Globus pallidus (tissue), 1 donor: ENCODE results near the gene MICAL3.
"Not testable (repeated sequence)": the region's sequence is repeated elsewhere in the genome, so short reads cannot be mapped to it uniquely, and the experiment has no call there.

ENCODE experiments used
- DNase-seq: peaks from one replicate; pipeline ENCODE4 v3.0.0-alpha.2; 2015; ENCODE audit warnings: low spot score

Gene MICAL3, protein sequence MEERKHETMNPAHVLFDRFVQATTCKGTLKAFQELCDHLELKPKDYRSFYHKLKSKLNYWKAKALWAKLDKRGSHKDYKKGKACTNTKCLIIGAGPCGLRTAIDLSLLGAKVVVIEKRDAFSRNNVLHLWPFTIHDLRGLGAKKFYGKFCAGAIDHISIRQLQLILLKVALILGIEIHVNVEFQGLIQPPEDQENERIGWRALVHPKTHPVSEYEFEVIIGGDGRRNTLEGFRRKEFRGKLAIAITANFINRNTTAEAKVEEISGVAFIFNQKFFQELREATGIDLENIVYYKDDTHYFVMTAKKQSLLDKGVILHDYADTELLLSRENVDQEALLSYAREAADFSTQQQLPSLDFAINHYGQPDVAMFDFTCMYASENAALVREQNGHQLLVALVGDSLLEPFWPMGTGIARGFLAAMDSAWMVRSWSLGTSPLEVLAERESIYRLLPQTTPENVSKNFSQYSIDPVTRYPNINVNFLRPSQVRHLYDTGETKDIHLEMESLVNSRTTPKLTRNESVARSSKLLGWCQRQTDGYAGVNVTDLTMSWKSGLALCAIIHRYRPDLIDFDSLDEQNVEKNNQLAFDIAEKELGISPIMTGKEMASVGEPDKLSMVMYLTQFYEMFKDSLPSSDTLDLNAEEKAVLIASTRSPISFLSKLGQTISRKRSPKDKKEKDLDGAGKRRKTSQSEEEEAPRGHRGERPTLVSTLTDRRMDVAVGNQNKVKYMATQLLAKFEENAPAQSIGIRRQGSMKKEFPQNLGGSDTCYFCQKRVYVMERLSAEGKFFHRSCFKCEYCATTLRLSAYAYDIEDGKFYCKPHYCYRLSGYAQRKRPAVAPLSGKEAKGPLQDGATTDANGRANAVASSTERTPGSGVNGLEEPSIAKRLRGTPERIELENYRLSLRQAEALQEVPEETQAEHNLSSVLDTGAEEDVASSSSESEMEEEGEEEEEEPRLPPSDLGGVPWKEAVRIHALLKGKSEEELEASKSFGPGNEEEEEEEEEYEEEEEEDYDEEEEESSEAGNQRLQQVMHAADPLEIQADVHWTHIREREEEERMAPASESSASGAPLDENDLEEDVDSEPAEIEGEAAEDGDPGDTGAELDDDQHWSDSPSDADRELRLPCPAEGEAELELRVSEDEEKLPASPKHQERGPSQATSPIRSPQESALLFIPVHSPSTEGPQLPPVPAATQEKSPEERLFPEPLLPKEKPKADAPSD (N-terminal part only)

DNA sequence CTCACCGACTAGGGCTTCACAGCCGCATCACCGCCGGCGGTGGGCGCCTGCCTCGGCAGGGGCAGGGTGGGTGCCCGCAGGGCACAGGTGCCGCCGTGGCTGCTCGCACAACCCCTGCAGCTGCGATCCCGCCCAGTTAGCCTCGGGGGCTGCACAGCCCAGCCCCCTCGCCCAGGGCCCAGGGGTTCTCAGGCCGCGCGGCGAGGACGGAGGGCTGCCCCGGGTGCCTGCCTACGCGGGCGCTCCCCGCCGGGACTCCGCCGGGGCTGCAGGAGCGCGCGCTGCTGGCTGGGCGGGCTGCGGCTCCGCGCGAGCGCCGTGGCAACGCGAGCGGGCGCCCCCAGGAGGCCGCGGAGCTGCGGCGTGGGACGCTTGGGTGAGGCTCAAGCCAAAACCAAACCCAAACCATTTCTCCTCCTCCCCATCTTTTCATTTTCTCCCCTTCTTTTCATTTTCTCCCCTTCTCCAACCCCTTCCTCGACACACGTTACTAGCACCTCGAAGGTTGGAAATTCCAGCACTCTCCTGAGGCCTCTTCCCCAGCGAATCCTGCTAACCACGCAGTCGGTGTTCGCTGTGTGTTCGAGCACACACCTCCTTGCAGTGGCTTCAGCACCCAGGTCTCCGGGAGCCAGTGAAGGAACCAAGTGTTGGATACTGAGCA, at the start of gene MICAL3:
Gene MICAL3 (minus strand): TSS at position 286 of the 664 bp plus-strand sequence. CDS start 117,749 bp downstream, outside the sequence.
- DNase-seq = peak; percentile 79

DNA sequence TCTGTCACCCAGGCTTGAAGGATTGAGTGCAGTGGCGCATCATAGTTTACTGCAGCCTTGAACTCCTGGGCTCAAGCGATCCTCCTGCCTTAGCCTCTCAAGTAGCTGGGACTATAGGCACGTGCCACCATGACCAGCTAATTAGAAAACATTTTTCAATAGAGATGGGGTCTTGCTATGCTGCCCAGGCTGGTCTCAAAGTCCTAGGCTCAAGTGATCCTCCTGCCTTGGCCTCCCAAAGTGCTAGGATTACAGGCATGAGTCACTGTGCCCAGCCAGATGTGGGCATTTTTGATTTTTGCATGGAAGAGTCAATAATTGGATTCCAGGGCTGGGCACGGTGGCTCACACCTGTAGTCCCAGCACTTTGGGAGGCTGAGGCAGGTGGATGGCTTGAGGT, 49.6 kb upstream of the MICAL3 start:
- DNase-seq = not testable (repeated sequence)

DNA sequence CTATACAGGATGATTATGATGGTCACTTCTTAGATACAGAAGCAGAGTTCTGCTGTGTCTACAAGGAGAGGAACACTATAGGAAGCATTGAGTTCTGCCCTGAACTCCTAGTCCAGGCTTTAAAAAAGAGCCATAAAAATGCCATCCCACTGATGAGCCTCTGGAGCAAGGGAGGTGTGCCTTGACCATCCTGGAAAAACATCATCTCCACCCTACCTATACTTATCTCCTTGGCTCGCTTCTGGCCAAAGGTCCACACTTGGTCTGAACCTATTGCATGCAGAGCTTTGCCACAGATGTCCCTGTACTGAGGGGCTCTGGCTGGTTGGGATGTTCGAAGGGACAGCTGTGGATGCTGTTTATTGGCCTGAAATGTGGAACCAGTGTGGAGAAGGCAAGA, 49.1 kb upstream of the MICAL3 start:
- DNase-seq = no peak

DNA sequence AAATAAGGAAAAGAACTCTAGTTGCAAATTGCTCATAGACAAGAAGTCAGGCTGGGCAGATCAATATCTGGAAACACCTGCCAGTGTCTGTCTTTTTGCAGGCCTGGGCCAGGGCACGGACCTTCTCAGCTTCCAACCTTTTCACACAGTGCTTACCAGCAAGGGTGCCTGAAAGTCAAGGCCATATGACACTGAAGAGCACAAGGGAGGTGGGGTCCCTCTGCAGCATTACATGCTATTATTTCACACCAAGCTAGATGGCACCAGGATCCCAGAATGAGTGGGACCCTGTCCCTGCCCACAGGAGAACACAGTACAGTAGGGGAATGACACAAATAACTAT, 47.6 kb upstream of the MICAL3 start:
- no peak for DNase-seq

DNA sequence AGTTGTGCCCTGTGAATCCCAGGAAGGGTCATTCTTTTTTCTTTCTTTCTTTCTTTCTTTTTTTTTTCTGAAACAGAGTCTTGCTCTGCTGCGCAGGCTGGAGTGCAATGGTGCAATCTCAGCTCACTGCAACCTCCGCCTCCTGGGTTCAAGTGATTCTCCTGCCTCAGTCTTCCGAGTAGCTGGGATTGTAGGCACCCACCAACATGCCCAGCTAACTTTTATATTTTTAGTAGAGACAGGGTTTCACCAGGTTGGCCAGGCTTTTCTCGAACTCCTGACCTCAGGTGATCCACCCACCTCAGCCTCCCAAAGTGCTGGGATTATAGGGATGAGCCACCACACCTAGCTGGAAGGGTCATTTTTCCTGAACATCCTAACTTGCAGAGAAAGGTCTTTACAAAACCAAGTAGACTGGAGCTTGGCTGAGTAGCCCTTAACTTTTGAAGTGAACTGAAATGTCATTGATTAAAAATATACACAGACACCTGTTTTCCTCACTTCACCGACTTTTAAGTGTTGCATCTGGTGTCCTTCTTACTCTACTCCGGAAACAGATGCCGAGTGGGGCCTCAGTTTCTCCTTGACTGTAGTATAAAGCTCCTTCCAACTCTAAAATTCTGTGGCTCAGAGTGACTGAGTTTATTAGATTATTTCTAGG, 47.1 kb upstream of the MICAL3 start:
- DNase-seq = not testable (repeated sequence)

DNA sequence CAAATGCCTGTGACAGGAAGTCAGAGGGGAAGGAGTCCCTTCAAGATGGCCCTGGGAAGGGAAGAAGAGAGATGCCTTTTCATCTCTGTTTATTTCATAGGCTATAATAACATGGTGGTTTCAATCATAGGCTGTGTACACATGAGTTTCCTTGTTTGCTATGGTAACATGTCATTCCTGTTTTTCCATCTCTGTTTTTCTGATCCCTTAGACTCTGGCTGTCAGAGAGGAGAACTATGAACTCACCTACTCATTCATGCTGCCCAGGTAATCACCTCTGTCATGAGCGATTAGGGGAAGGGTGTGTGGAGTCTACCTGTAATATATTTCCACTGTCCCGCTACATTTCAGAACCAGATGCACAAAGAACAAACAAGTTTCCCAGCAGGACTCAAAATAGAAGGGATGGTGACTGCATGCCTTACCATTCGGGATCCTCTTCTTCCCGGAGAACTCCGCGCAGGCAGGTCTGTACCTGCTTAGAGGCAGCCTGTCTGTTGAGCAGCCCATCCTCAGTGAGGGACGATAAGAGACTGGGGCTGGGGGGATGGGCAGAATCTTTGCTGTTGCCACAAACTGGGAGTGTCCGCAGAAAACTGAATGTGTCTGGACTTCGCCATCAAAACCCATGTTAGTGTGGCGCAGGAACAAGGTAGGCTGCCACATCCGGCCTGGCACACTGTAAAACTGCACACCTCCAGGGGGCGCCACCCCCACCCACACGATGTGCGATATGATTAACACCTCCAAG, 46.4 kb upstream of the MICAL3 start:
- no peak for DNase-seq

DNA sequence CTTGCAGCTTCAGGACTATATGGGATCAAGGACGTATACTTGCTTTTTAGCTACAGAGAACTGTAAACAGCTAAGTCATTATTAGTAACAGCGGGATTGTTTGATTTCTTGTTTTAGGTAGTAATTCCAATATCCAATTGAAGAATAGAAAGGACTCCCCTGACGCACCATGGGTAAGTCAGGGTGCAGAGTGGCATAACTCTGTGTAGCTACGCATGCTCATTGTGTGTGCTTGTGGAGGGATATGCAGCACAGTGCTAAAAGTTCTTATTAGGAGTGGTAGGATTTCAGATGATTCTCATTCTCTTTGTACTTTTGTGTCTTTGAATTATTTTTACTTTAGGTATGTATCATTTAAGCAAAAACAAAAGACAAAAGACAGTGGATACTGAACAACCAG, 45.7 kb upstream of the MICAL3 start:
- no peak for DNase-seq

DNA sequence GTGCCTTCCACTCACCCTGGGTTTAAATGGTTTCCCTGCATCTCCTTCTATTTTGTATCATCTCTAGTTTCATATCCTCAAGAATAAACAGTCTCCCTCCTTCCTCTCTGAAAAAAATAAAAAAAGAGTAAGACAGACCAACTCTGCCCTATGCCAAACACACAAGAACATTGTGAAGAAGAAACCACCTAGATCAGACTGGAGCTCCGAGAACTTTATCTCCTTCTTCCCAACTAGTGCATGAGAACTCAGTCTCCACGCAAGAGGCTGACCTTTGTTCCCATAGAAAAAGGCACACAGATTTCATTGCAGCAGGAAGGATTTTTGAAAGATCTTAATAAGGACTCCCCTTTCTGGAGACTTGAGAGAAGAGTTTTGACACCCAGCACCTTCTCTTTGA, 44.7 kb upstream of the MICAL3 start:
- no peak for DNase-seq

DNA sequence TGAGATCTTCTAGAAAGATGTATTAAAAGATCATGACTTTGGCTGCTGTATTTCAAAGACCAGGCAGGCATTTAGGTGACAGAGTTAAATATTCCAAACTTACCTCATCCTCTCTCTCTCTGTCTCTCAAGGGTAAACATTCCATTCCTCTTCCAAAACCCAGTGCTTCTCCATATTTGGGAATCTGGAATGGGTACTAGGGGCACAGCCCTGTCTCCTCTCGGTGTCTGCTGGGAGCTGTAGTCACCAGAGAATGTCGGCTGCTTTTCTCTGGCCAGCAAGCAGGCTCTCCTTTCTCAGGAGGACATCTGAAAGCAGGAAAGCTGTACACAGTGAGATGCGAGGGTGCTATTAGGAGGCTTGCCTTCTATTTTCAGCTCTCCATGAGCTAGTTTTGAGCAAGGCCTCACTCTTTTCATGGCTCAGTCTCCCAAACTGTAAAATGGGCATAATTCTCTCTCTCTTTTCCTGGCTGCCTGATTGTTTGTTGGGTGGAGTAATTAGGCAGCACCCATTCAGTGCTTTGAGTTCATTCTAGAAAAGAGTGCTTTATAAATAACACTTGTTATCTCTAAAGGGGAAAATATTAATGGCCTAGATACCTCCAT, 44.1 kb upstream of the MICAL3 start:
- DNase-seq = no peak

DNA sequence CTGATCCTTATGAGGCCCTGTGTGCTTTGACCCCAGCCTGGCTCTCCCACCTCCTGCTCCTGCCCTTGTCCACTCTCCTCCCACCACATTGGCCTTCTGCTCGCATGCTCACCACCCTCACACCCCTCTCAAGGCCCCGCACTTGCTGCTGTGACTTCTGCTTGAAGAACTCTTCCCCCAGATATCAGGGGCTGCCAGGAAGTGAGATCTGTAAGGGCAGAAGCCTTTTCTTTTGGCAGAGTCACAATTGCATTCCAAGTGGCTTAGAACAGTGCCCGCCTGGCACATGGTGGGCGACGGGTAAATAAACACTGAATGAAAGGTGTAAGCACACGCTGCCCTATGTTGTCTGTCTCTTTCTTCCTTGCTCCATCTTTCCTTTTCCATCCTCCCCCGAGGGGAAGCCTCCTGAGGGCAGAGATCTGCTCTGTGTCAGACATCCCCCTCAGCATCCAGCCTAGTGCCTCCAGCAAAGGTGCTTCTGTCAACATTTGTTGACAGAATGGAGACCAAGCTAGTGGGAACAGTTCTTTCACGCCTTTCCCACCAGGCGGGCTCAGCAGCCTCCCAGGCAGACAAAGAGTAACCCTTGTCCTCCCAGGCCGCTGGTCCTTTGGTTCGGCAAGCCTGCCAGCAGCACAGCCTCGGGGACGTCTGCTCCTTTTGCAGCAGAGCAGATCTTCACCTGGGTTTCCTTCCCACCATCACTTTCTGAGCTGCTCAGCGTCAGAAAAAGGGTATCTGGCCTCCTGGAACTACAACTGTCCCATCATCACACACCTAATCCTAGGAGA, 43.4 kb upstream of the MICAL3 start:
- DNase-seq = no peak

DNA sequence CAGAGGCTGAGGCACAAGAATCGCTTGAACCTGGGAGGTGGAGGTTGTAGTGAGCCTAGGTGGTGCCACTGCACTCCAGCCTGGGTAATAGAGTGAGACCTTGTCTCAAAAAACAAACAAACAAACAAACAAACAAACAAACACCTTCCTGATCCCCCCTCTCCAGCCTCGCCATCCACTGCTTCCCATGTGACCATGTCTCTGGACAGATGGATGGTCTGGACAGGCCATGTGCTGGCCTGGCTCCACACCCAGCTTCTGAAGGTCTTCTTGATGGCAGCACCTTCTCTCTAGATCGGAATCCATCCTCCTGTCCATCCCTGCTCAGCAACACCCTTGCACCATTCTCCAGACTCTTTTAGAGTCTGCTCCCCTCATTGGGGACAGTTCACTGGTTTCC, 42.8 kb upstream of the MICAL3 start:
- DNase-seq = no peak

DNA sequence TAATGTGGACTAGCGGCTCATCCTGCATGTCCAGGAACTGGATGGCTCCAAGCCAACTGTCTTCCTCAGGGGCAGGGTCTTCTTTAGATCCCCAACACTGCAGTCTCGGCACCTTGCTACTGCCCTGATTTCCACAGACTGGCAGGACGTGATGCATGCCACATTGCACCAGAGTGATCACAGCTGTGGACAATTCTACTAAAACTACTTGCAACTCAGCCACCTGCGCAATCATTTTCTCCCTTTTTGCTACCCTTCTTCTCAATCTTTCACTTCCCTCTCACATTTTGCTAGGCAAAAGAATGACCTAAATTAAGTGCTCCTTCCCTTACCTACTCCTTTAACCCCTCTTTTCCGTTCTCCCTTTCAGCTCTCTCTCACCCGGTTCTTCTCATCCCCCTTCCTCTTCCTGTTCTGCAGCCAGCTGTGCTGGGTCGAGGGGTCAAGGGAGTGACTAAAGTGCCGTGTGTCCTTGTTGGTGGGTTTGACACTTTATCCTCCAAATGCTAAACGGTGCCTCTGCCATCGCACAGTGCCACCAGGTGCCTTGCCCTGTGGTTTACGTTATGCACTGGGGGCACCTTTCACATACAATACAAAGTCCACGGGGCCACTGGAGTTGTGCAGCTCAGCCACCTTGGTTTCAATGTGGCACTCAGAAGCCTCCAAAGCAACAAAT, 42.0 kb upstream of the MICAL3 start:
- no peak for DNase-seq

DNA sequence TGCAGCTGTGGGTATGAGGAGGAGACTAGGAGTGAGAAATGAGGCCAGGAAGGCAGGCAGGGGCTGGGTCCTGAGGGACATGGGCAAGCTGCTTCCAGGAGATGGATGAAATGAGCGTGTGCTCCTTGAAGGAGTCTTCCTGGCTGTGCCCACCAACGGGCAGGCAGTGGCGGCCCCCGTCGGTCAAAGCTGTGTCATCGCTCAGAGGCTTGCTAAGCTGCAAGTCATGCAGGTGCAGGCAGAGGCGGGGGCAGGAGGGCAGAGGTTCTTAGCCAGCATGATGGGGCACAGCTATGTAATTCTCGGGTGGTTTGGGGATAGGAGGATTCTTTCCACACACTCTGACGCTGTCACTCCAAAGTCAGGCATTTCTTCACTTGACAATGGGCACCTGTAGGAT, 40.9 kb upstream of the MICAL3 start:
- no peak for DNase-seq

DNA sequence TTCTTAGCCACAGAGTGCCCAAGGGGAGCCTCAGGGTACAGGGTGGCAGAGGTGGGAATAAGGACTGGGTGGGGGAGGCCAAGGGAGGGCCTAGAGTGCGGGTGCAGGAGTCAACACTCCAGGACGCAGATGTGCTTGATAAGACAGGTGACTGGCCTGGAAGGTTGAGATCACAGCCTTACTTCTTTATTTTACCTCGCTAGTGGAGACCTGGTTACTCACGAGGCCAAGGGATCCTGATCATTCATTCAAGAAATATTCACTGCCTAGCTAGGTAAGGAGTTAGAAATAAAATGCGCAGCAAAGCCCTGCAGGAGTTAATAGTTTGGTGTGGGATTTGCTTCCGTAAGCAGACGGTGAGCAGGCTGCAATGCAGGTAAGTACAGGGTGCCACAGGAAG, 40.3 kb upstream of the MICAL3 start:
- DNase-seq = no peak

DNA sequence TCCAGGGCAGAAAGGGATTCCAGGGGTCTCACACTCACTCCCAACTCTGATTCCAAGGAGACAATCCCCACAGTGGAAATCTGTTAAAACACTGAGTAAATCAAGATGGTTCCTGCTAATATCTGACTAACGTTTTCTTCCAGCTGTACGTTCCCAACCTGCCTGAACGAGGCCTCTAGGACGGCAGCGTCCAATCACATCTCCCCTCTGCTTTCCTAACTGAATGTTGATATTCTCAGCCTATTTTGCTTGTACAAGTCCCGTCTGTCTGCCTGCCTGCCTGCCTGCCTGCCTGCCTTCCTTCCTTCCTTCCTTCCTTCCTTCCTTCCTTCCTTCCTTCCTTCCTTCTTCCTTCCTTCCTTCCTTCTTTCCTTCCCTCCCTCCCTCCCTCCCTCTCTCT, 39.4 kb upstream of the MICAL3 start:
- not testable (repeated sequence) for DNase-seq

DNA sequence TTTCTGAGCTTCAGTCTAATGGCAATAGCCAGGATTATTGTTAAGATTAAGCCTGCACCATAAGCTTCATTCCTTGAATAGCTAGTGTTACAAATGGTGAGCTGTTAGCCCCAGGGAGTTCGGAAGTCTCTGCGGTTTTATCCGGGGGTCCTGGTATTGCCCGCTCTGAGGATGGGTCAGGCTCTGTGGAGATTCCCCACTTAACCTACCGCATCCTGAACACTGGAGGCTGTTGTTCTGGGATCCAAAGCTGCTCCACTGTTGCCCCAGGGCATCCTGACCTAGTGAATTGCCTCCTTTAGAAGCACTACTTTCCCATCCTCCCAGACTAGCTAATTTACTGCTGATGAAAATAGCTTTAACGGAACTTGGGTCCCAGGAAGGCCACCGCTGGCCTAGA, 38.9 kb upstream of the MICAL3 start:
- no peak for DNase-seq

DNA sequence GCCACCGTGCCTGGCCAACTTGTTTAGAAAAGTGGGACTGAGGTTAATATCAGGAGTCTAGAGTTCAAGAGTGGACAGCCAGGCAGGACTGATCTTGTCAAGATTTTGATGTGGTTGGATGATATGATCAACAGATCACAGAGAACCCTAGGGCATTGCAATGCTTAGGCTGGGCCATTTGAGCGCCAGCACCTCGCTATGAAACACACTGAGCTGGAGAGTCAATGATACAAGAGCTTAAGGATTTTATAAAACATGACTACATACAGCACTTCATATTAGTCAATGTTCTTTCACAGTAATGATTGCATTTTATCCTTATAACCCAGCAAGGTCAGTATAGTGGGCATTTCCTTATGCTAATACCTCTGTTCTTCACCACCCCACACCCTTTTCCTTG, 38.1 kb upstream of the MICAL3 start:
- DNase-seq = no peak

DNA sequence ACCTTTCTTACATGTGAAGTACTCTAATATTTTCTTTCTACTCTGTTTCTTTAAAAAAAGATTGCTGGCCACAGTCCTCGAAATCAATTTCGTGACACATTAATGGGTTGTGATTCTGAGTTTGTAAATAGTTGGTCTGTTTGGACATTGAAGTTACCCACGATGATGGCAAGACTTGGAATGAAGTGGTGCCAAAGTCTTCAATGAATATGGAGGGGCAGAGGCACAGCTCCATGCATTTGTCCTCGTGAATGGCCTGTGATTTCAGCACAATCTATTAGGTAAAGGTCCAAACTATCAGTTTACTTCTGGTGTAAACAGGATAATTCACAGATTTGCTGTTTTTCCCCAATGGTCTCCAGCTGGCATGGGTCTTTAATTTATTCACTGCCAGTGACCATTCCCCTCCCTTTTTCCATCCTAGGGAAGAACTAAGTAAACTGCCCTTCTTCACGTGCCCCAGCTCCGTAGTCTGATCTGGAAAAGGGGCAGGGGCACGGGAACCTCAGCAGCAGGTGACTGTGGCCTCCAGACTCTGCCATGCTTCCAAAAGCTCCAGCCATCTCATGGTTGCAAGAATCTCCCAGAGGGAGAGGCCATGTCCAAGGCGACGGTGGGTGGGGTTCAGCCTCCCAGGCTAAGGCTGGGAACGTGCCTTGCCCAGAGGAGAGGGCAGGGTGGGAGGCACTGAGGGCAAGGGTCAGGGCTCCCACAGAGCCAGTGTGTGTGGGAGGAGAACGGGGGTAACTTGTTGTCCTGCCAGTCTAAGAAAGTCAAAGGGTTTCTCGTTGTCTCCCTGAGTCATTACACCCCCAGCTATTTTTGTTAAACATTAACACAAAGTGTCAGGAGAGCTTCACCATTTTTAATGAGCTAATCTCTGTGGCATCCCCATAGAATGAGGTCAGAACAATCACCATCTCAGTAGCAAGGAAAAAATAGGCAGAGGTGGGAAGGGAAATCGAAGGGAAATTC, 36.6 kb upstream of the MICAL3 start:
- DNase-seq = no peak
